ENCODE results near the gene ELMO2.
A peak's percentile ranks its signal among the peaks of the same experiment; 100 is the strongest.

GRCh38 chr20:46406200-46406985 is at the start of gene ELMO2:
- TF ChIP-seq CTCF (IDR thresholded peaks at IDR 0.05; ENCODE audit: insufficient read depth, low read length) (no peak), GABPA (IDR thresholded peaks at IDR 0.05; ENCODE audit: low read depth) (peak; percentile 34; the same call in 1 of the 2 replicates), POLR2AphosphoS5 (IDR thresholded peaks at IDR 0.05; ENCODE audit: low read depth) (no peak), SPI1 (IDR thresholded peaks at IDR 0.05; ENCODE audit: borderline replicate concordance, low read depth) (no peak), REST (IDR thresholded peaks at IDR 0.05; ENCODE audit: insufficient replicate concordance, low read depth) (no peak)
